ENCODE data around the gene OR9Q1.

- TF ChIP-seq CTCF (conservative IDR thresholded peaks at IDR 0.05; ENCODE audit: low read depth, low read length) (no peak), EZH2 (IDR thresholded peaks at IDR 0.05; ENCODE audit: low read length, unreplicated experiment) (no peak)
These were observed 3.7 kb downstream of the OR9Q1 start for GRCh38 chr11:58027341-58027740.
